HL-60 (cell line): ENCODE results near the gene SIGLEC7.

Experiments used
- CTCF ChIP-seq: IDR thresholded peaks from one replicate; pipeline ENCODE4 v1.5.1; 2011; ENCODE audit warnings: low read length, control low read depth, inconsistent platforms; ENCODE audit not compliant: insufficient read depth
- POLR2AphosphoS5 ChIP-seq: IDR thresholded peaks from 2 replicates; pipeline ENCODE4 v1.6.1; 2012; ENCODE audit warnings: low read depth
- REST ChIP-seq: IDR thresholded peaks from 2 replicates; pipeline ENCODE4 v1.6.1; 2012; ENCODE audit warnings: low read depth; ENCODE audit not compliant: insufficient replicate concordance
- SPI1 ChIP-seq: IDR thresholded peaks from 2 replicates; pipeline ENCODE4 v1.6.1; 2012; ENCODE audit warnings: low read depth, mild to moderate bottlenecking, borderline replicate concordance

- no peak for TF ChIP-seq SPI1
- TF ChIP-seq CTCF, result peak; percentile 94
- no peak for TF ChIP-seq REST
- TF ChIP-seq POLR2AphosphoS5, result no peak
These were observed 16.5 kb downstream of the SIGLEC7 start for GRCh38 chr19:51158474-51159129.
